HG03469 (cell line): ENCODE measurements around the gene LIN9.
"Not testable (repeated sequence)": the region's sequence is repeated elsewhere in the genome, so short reads cannot be mapped to it uniquely, and the experiment has no call there.

Source experiments
- ATAC-seq: cut with Tn5 transposase; IDR thresholded peaks from one replicate; pipeline ENCODE4 v1.9.1; 2021; ENCODE audit warnings: mild to moderate bottlenecking, moderate library complexity, moderate number of reproducible peaks; ENCODE audit not compliant: unreplicated experiment

LIN9 gene

DNA sequence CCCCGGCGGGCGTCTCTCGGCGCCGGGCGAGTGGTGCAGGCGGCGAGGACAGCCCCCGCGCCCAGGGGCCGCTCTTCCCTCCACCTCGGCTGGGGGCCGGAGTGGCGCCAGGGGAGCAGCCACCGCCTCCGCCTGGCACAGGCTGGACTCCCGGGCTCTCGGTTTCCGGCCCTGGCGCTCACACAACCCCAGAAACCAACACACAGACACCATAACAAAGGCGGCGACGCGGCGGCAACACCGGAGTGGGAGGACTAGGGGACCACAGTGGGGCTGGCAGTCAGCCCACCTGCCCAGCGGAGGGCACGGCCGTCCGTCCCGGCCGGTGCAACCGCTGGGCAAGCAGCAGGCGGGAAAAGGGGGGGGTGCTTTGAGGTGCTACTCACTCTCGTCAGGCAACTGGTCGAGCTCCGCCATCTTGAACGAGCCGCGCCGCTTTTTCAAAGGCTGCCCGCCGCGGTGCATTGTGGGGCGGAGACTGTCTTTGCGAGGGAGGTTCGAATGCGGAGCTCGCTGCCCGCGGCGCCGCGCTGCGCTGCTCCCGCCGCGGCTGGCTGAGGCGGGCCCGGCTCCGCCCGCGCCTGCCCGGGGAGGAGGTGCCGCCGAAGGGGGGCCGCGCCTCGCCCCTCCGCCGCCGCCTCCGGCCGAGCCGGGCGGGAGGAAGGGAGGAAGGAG, at the start of gene LIN9:
Gene LIN9 (minus strand): TSS at position 442 of the 675 bp plus-strand sequence. CDS start 25 bp downstream, at position 417.
- ATAC-seq = peak; percentile 74

- ATAC-seq = no peak
These were observed 48.5 kb upstream of the LIN9 start for GRCh38 chr1:226357416-226357815.

DNA sequence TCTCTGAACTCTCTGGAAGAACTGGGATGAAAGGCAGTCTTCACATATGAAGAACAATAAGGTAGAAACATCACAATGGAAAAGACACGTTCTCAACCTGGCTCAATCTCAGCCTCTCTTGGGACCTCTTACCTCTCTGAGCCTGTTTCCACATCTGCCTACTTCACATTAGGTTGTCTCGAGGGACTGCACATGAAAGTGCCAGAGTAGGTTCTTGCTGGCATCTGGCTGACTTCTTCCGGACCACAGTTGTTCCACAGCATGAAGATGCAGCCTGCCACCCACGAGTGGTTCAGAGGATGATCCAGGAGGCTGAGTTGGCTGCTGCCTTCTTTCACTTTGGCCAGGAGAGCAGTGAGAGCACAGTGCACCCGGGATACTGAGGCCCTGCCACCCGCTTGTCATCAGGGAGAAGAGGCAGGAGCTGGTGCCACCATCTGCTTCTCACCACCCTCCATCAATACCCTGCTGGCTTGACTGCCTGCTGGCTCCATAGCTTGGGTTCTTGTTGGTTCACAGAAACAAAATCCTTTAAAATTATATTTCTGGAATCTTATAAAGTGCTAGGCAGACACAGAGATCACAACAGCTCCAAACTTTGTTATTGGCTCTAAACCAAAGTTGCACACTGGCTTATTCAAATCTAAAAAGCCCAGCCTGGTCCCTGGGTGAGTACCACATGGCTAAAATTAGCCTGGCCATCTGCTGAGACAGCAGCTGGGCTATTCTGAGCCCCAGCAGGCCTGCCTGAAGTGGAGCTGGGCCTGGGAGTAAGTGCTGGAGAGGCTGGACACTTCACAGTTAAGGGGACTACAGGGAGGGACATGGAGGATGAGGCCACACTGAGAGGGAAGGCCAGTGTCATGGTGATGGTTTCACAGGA, 46.9 kb upstream of the LIN9 start:
- no peak for ATAC-seq

DNA sequence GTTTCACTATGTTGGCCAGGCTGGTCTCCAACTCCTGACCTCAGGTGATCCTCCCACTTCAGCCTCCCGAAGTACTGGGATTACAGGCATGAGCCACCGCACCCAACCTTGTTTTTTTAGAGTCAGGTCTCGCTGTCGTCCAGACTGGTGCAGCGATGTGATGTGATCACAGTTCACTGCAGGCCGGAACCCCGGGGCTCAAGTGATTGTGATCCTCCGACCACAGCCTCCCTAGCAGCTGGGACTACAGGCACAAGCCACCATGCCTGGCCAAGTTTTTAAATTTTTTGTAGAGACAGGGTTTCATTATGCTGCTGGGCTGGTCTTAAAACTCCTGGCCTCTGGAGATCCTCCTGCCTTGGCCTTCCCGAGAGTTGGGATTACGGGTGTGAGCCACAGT, 46.1 kb upstream of the LIN9 start:
- no peak for ATAC-seq

GRCh38 chr1:226353698-226354525, 44.9 kb upstream of the LIN9 start:
- no peak for ATAC-seq

- no peak for ATAC-seq
These were observed 42.7 kb upstream of the LIN9 start for GRCh38 chr1:226351709-226352108.

DNA sequence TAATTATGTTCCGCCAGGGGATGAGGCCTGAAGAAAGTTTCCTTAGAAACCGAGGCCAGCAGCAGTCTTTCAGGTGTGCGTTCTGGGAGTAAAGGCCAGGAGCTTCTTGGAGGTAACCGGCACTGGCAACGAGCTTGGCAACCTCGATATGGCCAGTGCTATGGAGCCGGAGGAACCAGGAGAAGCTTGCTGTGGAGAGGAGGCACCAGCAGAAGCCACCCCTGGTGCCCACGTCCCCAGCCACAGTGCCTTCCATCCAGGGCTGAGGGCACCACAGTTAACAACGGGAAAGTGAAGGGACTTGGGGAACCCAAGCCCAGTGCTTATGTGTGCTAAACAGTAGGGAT, 41.5 kb upstream of the LIN9 start:
- ATAC-seq = no peak

DNA sequence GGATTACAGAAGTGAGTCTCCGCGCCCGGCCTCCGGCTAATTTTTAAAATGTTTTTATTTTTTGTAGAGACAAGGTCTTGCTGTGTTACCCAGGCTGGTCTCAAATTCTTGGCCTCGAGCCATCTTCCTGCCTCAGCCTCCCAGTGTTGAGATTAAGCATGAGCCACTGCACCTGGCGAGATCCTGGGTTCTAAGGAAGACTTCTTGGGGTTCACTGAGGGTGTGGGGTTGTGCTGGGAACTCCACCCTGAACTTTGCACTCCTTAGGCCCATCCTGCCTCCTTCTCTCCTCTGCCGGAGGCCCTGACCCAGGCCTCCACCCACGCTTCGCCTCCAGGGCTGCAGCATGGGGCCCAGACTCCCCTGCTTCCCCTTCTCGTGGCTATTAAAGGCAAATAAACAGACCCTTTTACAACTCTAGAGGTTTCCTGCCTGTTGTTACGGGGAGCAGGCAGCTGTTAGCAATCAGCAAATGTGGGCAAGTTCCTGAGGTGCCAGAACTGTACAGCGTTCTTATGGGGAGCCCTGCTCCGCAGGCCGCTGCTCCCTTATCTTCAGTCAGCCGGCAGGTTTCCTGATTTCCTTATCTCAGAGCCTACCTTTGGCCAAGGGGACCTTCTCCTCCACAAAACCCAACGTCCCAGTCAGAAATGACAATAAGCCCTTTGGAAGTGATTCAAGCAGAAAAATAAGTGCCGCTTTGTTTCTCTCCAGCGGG, 41.0 kb upstream of the LIN9 start:
- ATAC-seq = no peak

DNA sequence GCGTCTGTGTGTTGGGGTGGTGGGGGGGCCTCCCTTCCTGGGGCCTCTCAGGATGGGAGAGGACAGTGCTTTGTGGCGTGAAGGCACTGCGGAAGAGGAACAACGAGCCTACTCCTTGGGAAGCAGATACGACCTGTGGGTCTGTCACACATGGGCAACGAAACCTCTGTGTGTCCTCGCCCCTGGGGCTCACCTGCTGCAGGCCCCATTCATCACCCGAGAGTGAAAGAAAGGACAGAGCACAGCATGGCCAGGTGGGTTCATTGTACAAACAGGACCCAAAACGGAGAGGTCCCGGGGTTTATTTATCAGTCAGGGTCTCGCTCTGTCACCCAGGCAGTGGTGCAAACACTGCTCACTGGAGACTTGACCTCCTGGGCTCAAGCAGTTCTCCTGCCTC, 40.1 kb upstream of the LIN9 start:
- ATAC-seq = no peak

GRCh38 chr1:226344441-226345259, 35.7 kb upstream of the LIN9 start:
- no peak for ATAC-seq

DNA sequence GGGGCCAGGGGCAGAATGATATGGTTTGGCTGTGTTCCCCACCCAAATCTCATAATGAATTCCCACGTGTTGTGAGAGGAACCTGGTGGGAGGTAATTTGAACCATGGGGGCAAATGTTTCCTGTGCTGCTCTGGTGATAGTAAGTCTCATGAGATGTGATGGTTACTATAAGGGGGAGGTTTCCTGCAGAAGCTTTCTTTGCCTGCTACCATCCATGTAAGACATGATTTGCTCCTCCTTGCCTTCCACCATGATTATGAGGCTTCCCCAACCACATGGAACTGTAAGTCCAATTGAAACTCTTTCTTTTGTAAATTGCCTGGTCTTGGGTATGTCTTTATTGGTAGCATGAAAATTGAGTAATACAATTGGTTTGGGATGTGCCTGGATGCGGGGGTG, 33.7 kb upstream of the LIN9 start:
- no peak for ATAC-seq

DNA sequence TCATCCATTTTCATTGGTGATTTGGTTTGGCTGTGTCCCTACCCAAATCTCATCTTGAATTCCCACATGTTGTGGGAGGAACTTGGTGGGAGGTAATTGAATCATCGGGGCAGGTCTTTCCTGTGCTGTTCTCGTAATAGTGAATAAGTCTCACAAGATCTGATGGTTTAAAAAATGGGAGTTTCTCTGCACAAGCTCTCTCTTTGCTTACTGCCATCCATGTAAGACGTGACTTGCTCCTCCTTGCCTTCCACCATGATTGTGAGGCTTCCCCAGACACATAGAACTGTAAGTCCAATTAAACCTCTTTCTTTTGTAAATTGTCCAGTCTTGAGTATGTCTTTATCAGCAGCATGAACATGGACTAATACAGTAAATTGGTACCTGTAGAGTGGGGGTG, 31.1 kb upstream of the LIN9 start:
- not testable (repeated sequence) for ATAC-seq

- ATAC-seq = no peak
These were observed 28.4 kb upstream of the LIN9 start for GRCh38 chr1:226337276-226337875.

GRCh38 chr1:226335661-226336060, 26.7 kb upstream of the LIN9 start:
- no peak for ATAC-seq

- ATAC-seq = no peak
These were observed 24.0 kb upstream of the LIN9 start for GRCh38 chr1:226332947-226333346.

DNA sequence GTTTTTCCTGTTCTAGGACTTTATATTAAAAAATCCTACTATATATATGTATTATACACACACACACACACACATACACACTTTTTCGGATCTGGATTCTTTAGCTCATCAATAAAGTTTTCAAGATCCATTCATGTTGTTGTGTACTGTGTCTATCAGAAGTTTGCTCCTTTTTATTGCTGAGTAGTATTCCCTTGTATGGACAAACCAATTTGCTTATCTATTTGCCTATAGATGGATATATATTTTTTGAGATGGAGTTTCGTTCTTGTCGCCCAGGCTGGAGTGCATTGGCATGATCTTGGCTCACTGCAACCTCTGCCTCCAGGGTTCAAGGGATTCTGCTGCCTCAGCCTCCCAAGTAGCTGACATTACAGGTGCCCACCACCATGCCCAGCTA, 20.3 kb upstream of the LIN9 start:
- no peak for ATAC-seq

DNA sequence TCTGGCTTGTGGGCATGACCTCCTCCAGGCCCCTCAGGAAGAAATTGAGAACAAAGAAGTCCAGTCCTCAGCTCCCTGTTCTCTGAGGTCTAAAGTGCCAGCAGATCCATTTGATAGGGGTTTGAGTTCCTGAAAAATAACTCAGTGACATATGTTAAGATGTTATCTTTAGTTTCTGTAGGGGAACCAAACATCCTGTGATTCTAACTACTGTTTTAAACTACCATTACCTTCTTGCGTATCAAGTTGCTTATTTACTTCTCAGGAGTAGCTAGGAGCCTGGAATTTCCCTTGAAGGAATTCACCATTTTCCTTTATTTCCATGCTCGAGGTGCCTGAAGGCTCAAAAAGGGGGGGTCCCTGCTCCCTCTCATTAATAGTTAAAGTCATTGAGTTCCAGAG, 18.8 kb upstream of the LIN9 start:
- ATAC-seq = no peak

DNA sequence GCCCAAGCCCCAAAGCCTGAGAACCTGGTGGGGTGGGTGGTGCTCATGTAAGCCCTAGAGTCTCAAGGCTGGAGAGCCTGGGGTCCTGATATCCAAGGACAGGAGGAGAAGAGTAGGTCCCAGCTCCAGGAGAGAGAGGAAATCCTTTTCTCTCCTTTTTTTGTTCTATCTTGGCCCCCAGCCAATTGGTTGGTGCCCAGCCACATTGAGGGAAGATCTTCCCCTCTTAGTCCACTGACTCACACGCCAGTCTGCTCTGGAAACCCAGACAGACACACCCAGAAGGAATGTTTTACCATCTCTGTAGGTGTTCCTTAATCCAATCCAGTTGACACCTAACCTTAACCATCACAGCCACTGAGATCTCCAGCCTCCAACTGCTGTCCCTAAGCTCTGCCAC, 16.2 kb upstream of the LIN9 start:
- no peak for ATAC-seq

DNA sequence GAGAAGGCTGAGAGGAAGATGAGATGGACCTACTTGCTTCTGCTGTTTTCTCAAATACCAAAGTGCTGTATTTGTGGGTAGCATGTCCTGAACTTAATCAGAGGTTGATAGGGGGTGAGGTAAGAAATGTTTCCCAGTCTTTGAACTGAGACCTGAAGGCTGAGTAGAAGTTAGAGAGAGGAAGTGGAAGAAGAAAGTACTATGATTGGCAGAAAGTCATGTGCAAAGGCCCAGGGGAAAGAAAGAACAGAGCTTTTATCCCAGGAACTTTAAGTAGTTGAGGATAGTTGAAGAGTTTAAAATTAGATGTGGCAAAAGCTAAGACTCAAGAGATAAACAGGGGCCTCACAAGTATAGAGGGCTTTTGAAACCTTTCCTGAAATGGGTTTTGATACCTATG, 15.5 kb upstream of the LIN9 start:
- ATAC-seq = no peak

- no peak for ATAC-seq
These were observed 14.0 kb upstream of the LIN9 start for GRCh38 chr1:226322986-226323385.
